ENCODE results near the gene KCNG2. TPM values are rescaled to one million over a fixed set of nuclear protein-coding genes. Genes with fewer than 3 reads are reported as not detected.

Gene KCNG2
- polyA plus RNA-seq, 1 donor from 2014 or later, result not detected

DNA sequence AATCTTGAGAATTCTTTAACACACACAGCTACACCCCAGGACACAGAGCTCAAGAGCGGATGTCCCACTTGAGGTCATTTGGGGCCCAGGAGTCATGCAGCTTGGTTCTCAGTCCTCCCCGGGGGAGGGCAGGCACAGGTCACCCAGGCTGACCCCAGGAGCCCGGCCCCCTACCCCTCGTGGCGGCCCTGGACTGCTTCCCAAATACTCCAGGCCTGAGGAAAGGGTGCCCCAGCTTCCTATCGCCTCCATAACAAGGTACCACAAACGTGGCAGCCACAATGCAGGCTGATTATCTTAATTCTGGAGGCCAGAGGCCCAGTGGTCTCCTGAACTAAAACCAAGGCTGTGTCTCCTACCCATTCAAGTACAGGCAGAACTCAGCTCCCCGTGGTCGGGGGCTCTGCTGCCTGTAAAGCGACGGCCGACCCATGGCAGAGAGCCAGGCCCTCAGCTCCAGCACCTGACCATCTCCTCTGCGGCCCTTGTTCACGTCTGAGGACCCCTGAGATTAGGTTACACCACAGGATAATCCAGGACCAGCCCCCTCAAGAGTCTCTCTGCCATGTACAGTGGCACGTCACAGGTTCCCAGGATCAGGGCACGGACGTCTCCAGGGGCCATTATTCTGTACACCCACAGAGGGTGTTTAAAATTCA is 143.2 kb downstream of the KCNG2 start:
- H3K4me3 ChIP-seq (ENCODE audit: low read length), result no peak overlapping the region
- H3K27ac ChIP-seq (ENCODE audit: low read length), result no peak overlapping the region
- no peak overlapping the region for H3K9ac ChIP-seq (ENCODE audit: low read length)
- H3K9me3 ChIP-seq (ENCODE audit: low read length), result peaks cover 12% of the 10 kb centered on the region
- H3K9me2 ChIP-seq (ENCODE audit: insufficient read depth, low read length), result no peaks in the 10 kb centered on the region
- H2AFZ ChIP-seq (ENCODE audit: low read depth, low read length), result no peak overlapping the region
- H3K4me2 ChIP-seq (ENCODE audit: low read length), result no peak overlapping the region
- peaks cover 20% of the 10 kb centered on the region for H3K79me2 ChIP-seq (replicated peaks; ENCODE audit: insufficient read depth, low read length)
- H3F3A ChIP-seq (ENCODE audit: insufficient read depth, low read length, poor library complexity, severe bottlenecking), result no peaks in the 10 kb centered on the region
- TF ChIP-seq TAF1 (IDR thresholded peaks at IDR 0.05; ENCODE audit: low read depth) (no peak), EP300 (conservative IDR thresholded peaks at IDR 0.05; ENCODE audit: poor library complexity, severe bottlenecking) (no peak), SMC3 (conservative IDR thresholded peaks at IDR 0.05; ENCODE audit: poor library complexity) (no peak), EZH2 (IDR thresholded peaks at IDR 0.05; ENCODE audit: borderline replicate concordance, insufficient read depth, low read length, poor library complexity, severe bottlenecking) (no peak), POLR2AphosphoS5 (IDR thresholded peaks at IDR 0.05) (no peak), RAD21 (conservative IDR thresholded peaks at IDR 0.05) (no peak), MXI1 (conservative IDR thresholded peaks at IDR 0.05; ENCODE audit: poor library complexity, severe bottlenecking) (no peak)
- TF ChIP-seq, protein P1, sequence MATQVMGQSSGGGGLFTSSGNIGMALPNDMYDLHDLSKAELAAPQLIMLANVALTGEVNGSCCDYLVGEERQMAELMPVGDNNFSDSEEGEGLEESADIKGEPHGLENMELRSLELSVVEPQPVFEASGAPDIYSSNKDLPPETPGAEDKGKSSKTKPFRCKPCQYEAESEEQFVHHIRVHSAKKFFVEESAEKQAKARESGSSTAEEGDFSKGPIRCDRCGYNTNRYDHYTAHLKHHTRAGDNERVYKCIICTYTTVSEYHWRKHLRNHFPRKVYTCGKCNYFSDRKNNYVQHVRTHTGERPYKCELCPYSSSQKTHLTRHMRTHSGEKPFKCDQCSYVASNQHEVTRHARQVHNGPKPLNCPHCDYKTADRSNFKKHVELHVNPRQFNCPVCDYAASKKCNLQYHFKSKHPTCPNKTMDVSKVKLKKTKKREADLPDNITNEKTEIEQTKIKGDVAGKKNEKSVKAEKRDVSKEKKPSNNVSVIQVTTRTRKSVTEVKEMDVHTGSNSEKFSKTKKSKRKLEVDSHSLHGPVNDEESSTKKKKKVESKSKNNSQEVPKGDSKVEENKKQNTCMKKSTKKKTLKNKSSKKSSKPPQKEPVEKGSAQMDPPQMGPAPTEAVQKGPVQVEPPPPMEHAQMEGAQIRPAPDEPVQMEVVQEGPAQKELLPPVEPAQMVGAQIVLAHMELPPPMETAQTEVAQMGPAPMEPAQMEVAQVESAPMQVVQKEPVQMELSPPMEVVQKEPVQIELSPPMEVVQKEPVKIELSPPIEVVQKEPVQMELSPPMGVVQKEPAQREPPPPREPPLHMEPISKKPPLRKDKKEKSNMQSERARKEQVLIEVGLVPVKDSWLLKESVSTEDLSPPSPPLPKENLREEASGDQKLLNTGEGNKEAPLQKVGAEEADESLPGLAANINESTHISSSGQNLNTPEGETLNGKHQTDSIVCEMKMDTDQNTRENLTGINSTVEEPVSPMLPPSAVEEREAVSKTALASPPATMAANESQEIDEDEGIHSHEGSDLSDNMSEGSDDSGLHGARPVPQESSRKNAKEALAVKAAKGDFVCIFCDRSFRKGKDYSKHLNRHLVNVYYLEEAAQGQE (IDR thresholded peaks at IDR 0.05; ENCODE audit: borderline replicate concordance), result no peak
- TF ChIP-seq, protein P2, sequence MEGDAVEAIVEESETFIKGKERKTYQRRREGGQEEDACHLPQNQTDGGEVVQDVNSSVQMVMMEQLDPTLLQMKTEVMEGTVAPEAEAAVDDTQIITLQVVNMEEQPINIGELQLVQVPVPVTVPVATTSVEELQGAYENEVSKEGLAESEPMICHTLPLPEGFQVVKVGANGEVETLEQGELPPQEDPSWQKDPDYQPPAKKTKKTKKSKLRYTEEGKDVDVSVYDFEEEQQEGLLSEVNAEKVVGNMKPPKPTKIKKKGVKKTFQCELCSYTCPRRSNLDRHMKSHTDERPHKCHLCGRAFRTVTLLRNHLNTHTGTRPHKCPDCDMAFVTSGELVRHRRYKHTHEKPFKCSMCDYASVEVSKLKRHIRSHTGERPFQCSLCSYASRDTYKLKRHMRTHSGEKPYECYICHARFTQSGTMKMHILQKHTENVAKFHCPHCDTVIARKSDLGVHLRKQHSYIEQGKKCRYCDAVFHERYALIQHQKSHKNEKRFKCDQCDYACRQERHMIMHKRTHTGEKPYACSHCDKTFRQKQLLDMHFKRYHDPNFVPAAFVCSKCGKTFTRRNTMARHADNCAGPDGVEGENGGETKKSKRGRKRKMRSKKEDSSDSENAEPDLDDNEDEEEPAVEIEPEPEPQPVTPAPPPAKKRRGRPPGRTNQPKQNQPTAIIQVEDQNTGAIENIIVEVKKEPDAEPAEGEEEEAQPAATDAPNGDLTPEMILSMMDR (IDR thresholded peaks at IDR 0.05; ENCODE audit: poor library complexity, severe bottlenecking), result no peak
- H4K20me1 ChIP-seq (ENCODE audit: insufficient read depth), result no peaks in the 10 kb centered on the region
- H3K36me3 ChIP-seq (ENCODE audit: insufficient read depth, low read length), result peaks cover 16% of the 10 kb centered on the region
- no peaks in the 10 kb centered on the region for H3K27me3 ChIP-seq (ENCODE audit: insufficient read depth, low read depth, low read length)

DNA sequence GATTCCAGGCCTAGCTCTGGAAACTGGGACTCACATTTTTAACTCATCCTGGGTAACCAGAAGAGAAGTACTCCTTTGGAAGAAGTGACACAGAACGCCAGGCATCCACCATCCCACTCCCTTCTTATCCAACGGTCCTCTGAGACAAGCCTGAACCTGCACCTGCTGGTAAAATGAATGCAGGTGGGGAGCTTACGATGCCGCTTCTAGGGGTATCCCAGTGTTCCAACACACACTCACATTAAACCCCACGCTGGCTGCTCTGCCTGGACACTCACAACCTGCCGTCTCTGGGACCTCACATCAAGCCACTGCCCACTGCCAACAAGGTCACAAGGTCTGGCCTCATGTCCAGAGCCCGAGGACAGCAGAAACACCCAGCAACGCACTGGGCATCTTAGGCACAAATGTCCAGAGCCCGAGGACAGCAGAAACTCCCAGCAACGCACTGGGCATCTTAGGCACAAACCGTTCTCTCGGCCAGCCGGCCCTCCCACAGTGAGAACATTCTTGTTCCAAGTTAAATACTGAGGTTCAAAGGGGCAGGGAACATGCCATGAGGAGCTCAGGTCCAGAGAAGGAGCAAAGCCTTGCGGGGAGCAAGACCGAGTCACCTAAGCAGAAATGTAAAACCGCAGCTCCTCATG is 143.9 kb downstream of the KCNG2 start:
- H3K79me2 ChIP-seq (replicated peaks; ENCODE audit: insufficient read depth, low read length), result peaks cover 24% of the 10 kb centered on the region
- H4K20me1 ChIP-seq (ENCODE audit: insufficient read depth), result no peaks in the 10 kb centered on the region
- no peaks in the 10 kb centered on the region for H3K27me3 ChIP-seq (ENCODE audit: insufficient read depth, low read depth, low read length)

More for the DNA sequence above, 143.9 kb downstream of the KCNG2 start:
- H3K9me3 ChIP-seq (ENCODE audit: low read length), result peaks cover 12% of the 10 kb centered on the region
- H3K9me2 ChIP-seq (ENCODE audit: insufficient read depth, low read length), result no peaks in the 10 kb centered on the region
- TF ChIP-seq EP300 (conservative IDR thresholded peaks at IDR 0.05; ENCODE audit: poor library complexity, severe bottlenecking), result no peak
- no peak for TF ChIP-seq RAD21 (conservative IDR thresholded peaks at IDR 0.05)
- TF ChIP-seq, protein P2 (IDR thresholded peaks at IDR 0.05; ENCODE audit: poor library complexity, severe bottlenecking), result no peak
- TF ChIP-seq TAF1 (IDR thresholded peaks at IDR 0.05; ENCODE audit: low read depth), result no peak
- TF ChIP-seq EZH2 (IDR thresholded peaks at IDR 0.05; ENCODE audit: borderline replicate concordance, insufficient read depth, low read length, poor library complexity, severe bottlenecking), result no peak
- TF ChIP-seq, protein P1 (IDR thresholded peaks at IDR 0.05; ENCODE audit: borderline replicate concordance), result no peak
- no peak for TF ChIP-seq MXI1 (conservative IDR thresholded peaks at IDR 0.05; ENCODE audit: poor library complexity, severe bottlenecking)
- TF ChIP-seq POLR2AphosphoS5 (IDR thresholded peaks at IDR 0.05), result no peak
- TF ChIP-seq SMC3 (conservative IDR thresholded peaks at IDR 0.05; ENCODE audit: poor library complexity), result no peak
- H2AFZ ChIP-seq (ENCODE audit: low read depth, low read length), result no peak overlapping the region
- no peak overlapping the region for H3K4me2 ChIP-seq (ENCODE audit: low read length)
- no peak overlapping the region for H3K4me3 ChIP-seq (ENCODE audit: low read length)
- H3K27ac ChIP-seq (ENCODE audit: low read length), result no peak overlapping the region
- H3K9ac ChIP-seq (ENCODE audit: low read length), result no peak overlapping the region
- peaks cover 10% of the 10 kb centered on the region for H3K36me3 ChIP-seq (ENCODE audit: insufficient read depth, low read length)
- no peaks in the 10 kb centered on the region for H3F3A ChIP-seq (ENCODE audit: insufficient read depth, low read length, poor library complexity, severe bottlenecking)
